Measurements from ENCODE around the gene CHD1. TPM values are rescaled to one million over a fixed set of nuclear protein-coding genes. Genes with fewer than 3 reads are reported as not detected.

Gene CHD1
- total and polyA plus RNA-seq, 2 of the 13 experiments (the other 11 are each of a cell fraction or from before 2014, with no cell fraction given) = 22.8 to 55.9 TPM

GRCh38 chr5:98978528-98978927 is 49.7 kb upstream of the CHD1 start:
- Histone ChIP-seq H3K4me3 (replicated peaks in 1 of 3; ENCODE audit: insufficient read depth in 1 of 3, low read depth in 2 of 3, low read length in 3 of 3) (no peak overlapping the region), H3K36me3 (replicated peaks in 1 of 2; ENCODE audit: control insufficient read depth in 1 of 2, insufficient read depth in 2 of 2, low read length in 2 of 2) (no peaks in the 10 kb centered on the region), H4K20me1 (ENCODE audit: insufficient read depth, low read length) (no peaks in the 10 kb centered on the region), H3K9me3 (ENCODE audit: low read length) (no peaks in the 10 kb centered on the region), H3K9ac (ENCODE audit: insufficient read depth, low read depth, low read length) (no peak overlapping the region), H3K4me2 (ENCODE audit: low read depth, low read length) (no peak overlapping the region), H2AFZ (ENCODE audit: low read length) (no peak overlapping the region), H3K27me3 (ENCODE audit: control insufficient read depth in 1 of 2, insufficient read depth in 2 of 2, low read length in 2 of 2) (no peaks in the 10 kb centered on the region), H3K27ac (ENCODE audit: extremely low read length, insufficient read depth, low read length) (no peak overlapping the region), H3K4me1 (ENCODE audit: insufficient read depth, low read length) (no peaks in the 10 kb centered on the region), H3K79me2 (ENCODE audit: insufficient read depth, low read length) (no peaks in the 10 kb centered on the region)
- DNase-seq (ENCODE audit: low spot score) = no peak
- BruUV-seq (replicated peaks) = no TSS peak
- ChIA-PET CTCF (ENCODE audit: low intra/inter-chr PET ratio, low total read pairs) (no interaction called here), POLR2A (no interaction called here)
- in situ Hi-C loops (cut with HindIII; ENCODE audit: extremely low pct_ligation_motif_present, low pct_unique_long_range_greater_than_20kb) = no loop called here
- 31% methylated on average over 1 of the region's 1 CpG for WGBS (ENCODE audit: low lambda C conversion rate)
- TF ChIP-seq ZNF652 (CRISPR knock-in tag; IDR thresholded peaks at IDR 0.05; ENCODE audit: borderline replicate concordance, low read depth) (no peak), KDM5B (CRISPR knock-in tag; IDR thresholded peaks at IDR 0.05; ENCODE audit: borderline replicate concordance) (no peak), ZNF557 (CRISPR knock-in tag; IDR thresholded peaks at IDR 0.05) (no peak), ZNF513 (CRISPR knock-in tag; conservative IDR thresholded peaks at IDR 0.05) (no peak), RXRB (CRISPR knock-in tag; IDR thresholded peaks at IDR 0.05; ENCODE audit: borderline replicate concordance) (no peak), ZNF383 (CRISPR knock-in tag; IDR thresholded peaks at IDR 0.05; ENCODE audit: borderline replicate concordance) (no peak), ZNF530 (CRISPR knock-in tag; IDR thresholded peaks at IDR 0.05; ENCODE audit: low read depth) (no peak), ZNF18 (CRISPR knock-in tag; IDR thresholded peaks at IDR 0.05; ENCODE audit: insufficient replicate concordance) (no peak), SNAI1 (CRISPR knock-in tag; IDR thresholded peaks at IDR 0.05; ENCODE audit: borderline replicate concordance) (no peak), NFIB (CRISPR knock-in tag; IDR thresholded peaks at IDR 0.05; ENCODE audit: borderline replicate concordance) (no peak), ARID3A (IDR thresholded peaks at IDR 0.05; ENCODE audit: low read depth, low read length) (no peak), ZNF580 (CRISPR knock-in tag; IDR thresholded peaks at IDR 0.05; ENCODE audit: borderline replicate concordance, low read depth) (no peak), MLXIP (CRISPR knock-in tag; IDR thresholded peaks at IDR 0.05; ENCODE audit: borderline replicate concordance) (no peak)
- ATAC-seq = no peak
- intact Hi-C loops (cut with micrococcal nuclease; ENCODE audit: unreplicated experiment) = no loop called here
- FAIRE-seq = no peak

Data from HepG2 (cell line).